Dermis blood vessel endothelial cell (primary cell): Measurements from ENCODE around the gene VPS37D. TPM values are rescaled to one million over a fixed set of nuclear protein-coding genes. Genes with fewer than 3 reads are reported as not detected.

Experiments
- DNase-seq: peaks from one replicate; pipeline ENCODE4 v3.0.0; 2010
- total RNA-seq: library from RNA; depleted of rRNA; stranded (reverse); fragments of >200 nt; gene quantifications from 2 replicates; pipeline ENCODE4 v1.2.3, GENCODE V29; 2014

Gene VPS37D
- total RNA-seq, 1 donor from 2014 or later = 5.4 TPM

GRCh38 chr7:73681031-73681430 is 13.4 kb downstream of the VPS37D start:
- DNase-seq = peak; percentile 19

- no peak for DNase-seq
These were observed 15.1 kb downstream of the VPS37D start for GRCh38 chr7:73682745-73683055.

DNA sequence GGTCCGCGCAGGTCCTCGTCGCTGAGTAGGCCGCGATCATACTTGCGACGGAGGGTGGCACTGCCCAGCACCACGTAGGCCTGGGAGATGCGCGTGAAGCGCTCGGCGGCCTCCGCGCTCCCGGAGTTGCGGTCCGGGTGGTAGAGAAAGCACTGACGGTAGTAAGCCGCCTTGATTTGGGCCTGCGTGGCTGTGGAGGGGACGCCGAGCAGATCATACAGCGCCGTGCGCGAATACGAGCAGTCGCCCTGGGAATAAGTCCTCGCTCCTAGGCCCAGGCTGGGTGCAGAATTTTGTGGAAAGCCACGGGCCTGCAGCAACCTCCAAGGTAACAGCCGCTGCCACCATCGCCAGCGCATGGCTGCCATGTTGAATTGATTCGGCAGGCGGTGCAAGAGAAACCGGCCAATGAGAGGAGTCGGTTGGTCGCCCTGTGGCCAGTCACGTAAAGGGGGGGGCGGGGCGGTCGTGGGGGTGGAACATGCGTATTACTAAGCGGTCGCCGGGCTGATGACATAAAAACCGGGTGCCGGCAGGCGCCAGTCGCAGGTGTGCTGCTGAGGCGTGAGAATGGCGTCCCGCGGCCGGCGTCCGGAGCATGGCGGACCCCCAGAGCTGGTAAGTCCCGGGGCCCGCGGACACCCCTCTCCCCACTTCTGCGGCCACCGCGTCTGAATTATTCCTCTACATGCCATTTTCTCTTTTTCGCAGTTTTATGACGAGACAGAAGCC is 15.6 kb downstream of the VPS37D start, which contains the start of the genes BUD23 and DNAJC30:
Gene BUD23, plus strand, starts transcription at position 542 of the 732 bp plus-strand sequence. Its CDS starts 29 bp downstream, at position 571.
Gene DNAJC30, minus strand, starts transcription at position 398 of the 732 bp plus-strand sequence. Its CDS starts 30 bp downstream, at position 368.
- peak; percentile 98 for DNase-seq

GRCh38 chr7:73683788-73684693 is 16.4 kb downstream of the VPS37D start:
- DNase-seq = peak; percentile 48

GRCh38 chr7:73685311-73685710 is 17.7 kb downstream of the VPS37D start:
- no peak for DNase-seq

GRCh38 chr7:73688288-73688687 is 20.7 kb downstream of the VPS37D start:
- no peak for DNase-seq

DNA sequence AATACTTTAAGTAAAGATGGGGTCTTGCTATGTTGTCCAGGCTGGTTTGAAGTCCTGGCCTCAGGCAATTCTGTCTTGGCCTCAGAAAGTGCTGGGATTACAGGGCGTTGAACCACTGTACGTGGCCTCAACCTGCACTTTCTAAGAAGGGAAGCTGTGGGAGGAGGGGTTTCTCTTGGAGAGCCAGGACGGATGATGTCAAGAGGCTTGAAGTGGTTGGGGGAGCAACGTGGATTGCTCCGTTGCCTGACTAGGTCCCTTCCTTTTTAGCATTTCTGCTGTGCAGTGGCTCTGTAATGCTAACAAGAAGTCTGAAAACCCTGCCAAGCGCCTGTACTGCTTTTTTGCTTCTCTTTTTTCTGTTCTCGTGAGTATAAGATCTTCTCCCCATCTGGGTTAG is 23.0 kb downstream of the VPS37D start:
- DNase-seq = no peak

DNA sequence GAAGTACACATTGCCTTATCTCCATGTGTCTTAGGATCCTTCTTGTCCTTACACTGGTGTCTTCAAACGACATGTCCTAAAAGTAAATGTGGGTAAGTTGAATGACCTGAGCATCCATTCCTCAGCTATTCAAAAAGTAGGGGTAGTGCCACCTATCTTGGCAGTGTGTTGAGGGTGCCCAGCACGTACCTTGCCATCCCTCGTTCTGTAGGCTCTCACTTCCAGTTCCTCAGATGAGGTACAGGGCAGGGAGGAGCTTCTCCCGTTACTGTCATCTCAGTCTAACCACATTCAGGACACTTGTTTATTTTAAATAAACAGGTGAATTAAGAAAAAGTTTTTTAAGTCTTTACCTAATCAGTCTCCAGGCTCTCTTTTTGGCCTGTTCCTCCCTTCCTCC is 28.7 kb downstream of the VPS37D start:
- no peak for DNase-seq

- no peak for DNase-seq
These were observed 30.8 kb downstream of the VPS37D start for GRCh38 chr7:73698410-73698809.

DNA sequence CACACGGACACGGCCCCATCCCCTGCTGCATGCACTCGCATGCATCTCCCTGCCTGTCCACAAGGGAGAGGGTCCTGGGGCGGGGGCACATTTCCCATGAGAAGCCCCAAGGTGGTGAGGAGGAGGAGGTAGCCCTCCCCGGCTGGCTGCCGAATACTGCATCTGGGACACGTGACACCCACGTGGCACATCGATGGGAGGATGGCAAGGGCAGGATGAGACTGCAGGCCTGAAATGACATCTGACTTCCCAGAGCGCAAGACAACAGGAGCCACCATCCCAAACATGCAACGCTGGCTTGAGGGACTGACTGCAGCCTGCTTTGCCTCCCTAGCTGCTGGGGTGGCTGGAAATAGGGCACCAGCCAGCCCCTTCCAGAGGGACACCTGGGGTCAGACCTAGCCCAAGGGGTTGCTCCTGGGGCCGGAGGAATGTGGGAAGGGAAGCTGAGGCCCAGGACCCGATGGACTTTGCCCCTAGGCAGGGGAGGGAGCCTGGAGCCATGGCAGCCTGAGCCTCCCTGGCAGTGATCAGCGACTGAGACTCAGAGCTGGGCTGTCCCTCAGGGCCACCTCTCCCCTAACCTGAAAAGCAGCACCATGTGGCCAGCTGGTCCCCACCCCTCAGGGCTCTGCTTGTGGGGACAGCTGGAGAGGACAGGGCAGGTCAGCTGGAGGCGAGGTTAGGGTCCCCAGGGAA is 31.9 kb downstream of the VPS37D start:
- no peak for DNase-seq

GRCh38 chr7:73700069-73700423 is 32.4 kb downstream of the VPS37D start:
- DNase-seq = no peak

DNA sequence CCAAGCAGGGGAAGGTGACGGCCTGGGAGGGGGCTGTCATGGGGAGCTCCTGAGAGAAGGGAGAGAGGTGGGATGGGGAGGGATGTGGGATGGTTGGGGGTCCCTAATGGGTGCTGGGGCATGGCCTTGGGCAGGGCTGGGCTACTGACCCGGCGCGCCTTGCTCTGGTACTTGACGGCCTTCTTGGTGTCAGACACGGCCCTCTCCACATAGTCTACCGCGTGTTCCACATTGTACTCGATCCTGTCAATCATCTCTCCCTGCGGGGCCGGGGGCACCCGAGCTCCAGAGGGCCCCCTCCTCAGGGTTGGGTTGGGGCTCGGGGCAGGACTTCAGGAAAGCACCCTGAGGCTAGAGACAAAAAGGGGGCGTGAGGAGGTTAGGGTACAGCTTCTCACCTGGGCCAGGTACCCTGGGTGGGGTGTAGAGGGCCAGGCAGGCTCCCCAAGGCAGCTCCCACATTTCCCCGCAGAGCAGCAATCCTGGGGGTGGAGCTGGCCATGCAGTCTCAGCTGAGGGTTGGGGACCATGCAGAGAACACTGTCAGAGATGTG is 33.0 kb downstream of the VPS37D start:
- no peak for DNase-seq

DNA sequence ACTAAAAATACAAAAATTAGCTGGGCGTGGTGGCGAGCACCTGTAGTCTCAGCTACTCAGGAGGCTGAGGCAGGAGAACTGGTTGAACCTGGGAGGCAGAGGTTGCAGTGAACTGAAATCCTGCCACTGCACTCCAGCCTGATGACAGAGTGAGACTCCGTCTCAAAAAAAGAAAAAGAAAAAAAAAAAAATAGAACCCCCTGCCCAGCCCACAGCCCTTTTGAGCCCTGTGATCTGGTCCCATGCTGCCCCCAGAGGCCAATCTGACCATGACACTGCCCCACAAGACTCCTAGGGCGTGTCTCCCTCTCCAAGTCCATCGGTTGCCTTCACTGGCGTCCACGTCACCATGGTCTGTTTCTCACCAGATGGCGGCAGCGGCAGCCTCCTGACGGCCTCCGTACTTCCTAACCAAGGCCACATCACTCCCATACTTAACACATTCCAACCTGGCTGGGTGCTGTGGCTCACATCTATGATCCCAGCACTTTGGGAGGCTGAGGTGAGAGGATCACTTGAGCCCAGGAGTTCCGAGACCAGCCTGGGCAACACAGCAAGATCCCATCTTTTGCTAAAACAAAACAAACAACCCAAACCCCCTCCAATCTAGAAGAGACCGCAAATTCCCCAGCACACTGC is 33.8 kb downstream of the VPS37D start:
- peak; percentile 69 for DNase-seq

DNA sequence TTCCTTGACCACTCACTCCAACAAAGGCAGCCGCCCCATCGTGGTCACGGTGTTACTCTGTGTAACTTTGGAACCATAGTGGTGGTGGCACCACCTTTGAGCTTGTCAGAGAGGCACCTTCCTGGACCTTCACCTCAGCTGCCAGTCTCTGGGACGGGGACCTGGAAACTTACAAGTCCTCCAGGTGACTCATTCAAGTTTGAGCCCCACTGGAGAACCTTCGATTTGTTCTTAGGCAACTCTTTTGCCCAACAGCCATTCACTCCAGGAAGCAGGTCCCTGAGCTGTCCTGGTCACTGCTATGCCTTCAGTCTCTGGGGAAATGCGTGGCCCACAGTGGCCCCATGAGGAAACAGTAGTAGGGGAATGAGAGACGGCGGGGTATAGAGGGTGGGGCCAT is 34.6 kb downstream of the VPS37D start:
- DNase-seq = no peak

- DNase-seq = no peak
These were observed 35.0 kb downstream of the VPS37D start for GRCh38 chr7:73702665-73703064.

DNA sequence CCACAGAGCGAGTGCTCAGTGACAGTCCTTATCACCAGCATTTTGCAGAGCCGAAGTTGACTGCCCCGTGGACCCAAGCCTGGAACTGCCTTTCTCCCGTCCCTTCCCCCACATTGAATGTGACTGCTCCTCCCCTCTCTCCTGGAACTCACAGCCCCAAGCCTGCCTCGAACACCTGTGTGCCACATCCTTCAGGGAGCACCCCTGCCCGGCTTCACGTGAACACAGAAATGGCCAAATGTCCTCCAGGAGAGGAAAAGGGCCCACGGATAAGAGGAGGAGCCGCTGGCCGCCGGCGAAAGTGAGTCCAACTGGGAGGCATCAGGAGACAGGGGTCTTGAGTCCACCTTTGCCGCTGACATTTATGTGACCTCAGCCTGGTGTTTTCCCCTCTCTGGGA is 35.6 kb downstream of the VPS37D start:
- no peak for DNase-seq

GRCh38 chr7:73703757-73704639 is 36.4 kb downstream of the VPS37D start:
- DNase-seq = peak; percentile 24

DNA sequence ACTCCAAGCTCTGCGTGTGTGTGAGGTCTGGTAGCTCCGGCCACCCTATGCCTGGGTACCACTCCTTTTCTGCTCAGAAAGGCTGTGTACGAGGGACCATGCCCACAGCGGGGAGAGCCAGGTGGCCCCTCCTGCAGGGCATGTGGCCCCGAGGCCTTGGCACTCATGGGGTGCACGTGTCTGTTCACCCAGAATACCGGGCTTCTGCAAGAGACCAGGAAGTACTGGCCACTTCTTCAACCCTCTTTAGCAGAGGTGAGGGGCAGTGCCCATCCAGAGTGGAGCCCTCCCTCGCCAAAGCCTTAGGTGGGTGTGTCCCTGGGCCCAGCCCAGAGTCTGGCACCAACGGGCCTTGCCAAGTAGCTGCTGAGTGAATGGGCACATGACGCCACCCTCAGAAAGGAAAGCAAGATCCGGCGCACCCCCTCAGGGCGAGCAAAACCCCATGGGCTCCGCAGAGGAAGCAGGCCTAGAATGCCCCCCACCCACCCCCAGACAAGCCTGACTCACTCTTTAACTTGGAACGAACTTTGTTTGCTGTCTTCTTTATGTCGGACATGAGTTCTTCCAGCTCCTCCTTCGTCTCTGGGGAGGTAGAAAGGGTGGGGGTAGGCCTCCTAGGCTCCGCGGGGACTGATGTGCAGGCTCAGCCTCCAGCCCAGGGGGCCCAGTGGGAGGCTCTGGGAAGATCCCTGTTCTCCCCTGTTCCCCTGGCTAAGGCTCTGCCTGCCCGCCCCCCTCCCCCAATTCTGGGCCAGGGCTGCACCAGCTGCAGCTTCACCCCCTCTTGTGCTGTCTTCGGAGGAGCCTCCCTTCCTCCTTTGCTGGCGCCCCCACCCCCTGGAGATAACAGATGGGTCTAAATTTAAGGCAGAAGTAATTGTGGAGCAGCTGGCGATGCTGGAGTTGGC is 37.3 kb downstream of the VPS37D start:
- DNase-seq = peak; percentile 23

DNA sequence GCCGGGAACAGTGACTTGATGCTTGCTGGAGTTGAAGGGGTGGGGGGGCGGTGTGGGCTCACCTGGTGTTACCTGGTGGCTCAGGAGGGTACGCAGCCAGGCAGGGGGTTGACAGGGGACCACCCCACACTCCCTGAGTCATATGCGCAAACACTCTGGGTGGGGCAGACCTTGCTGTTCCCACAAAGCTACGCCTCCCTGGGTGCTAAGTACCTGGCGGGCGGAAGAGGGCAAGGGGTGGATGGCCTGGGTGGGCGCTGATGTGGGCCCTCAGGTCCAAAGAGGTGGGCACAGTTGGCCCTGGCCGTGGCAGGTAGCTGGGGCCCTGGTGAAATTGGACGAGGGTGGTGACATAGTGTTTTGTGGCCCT is 37.9 kb downstream of the VPS37D start:
- no peak for DNase-seq
